Epithelial cell of proximal tubule (primary cell): ENCODE results near the gene NR6A1. TPM values are rescaled to one million over a fixed set of nuclear protein-coding genes. Genes with fewer than 3 reads are reported as not detected.

ENCODE experiments used
- DNase-seq: peaks from one replicate; pipeline ENCODE4 v3.0.0-alpha.2; 2011; ENCODE audit warnings: low read depth
- H3K4me3 ChIP-seq: 2 replicates; pipeline ENCODE4 v1.5.1; 2011; ENCODE audit warnings: low read depth, mild to moderate bottlenecking, low read length
- total RNA-seq: library from RNA; depleted of rRNA; stranded (reverse); fragments of >200 nt; gene quantifications from 2 replicates; pipeline ENCODE4 v1.2.3, GENCODE V29; 2015
- TF ChIP-seq, protein P1 (sequence below): conservative IDR thresholded peaks from 2 replicates; pipeline ENCODE4 v1.5.1; 2012; ENCODE audit warnings: low read depth, mild to moderate bottlenecking, low read length

NR6A1 gene
- total RNA-seq, 1 donor from 2014 or later = 2.0 TPM

- no peak for DNase-seq
- TF ChIP-seq, protein P1, sequence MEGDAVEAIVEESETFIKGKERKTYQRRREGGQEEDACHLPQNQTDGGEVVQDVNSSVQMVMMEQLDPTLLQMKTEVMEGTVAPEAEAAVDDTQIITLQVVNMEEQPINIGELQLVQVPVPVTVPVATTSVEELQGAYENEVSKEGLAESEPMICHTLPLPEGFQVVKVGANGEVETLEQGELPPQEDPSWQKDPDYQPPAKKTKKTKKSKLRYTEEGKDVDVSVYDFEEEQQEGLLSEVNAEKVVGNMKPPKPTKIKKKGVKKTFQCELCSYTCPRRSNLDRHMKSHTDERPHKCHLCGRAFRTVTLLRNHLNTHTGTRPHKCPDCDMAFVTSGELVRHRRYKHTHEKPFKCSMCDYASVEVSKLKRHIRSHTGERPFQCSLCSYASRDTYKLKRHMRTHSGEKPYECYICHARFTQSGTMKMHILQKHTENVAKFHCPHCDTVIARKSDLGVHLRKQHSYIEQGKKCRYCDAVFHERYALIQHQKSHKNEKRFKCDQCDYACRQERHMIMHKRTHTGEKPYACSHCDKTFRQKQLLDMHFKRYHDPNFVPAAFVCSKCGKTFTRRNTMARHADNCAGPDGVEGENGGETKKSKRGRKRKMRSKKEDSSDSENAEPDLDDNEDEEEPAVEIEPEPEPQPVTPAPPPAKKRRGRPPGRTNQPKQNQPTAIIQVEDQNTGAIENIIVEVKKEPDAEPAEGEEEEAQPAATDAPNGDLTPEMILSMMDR = no peak
- H3K4me3 ChIP-seq = no peak overlapping the region
These were observed 188.0 kb downstream of the NR6A1 start for GRCh38 chr9:124583134-124583533.

GRCh38 chr9:124580186-124580585 is 190.9 kb downstream of the NR6A1 start:
- TF ChIP-seq, protein P1 = no peak
- no peak for DNase-seq
- H3K4me3 ChIP-seq = no peak overlapping the region

DNA sequence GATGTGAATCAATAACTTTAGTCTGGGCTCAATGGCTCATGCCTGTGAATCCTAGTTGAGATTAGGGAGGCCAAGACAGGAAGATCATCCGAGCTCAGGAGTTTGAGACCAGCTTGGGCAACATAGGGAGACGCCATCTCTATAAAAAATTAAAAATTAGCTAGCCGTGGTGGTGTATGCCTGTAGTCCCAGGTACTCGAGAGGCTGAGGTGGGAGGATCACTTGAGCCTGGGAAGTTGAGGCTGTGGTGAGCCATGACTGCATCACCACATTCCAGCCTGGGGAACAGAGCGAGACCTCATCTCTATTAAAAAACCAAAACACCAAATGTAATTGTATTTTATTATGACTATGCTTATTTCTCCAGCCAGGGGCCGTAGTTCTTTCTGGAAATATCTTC is 194.4 kb downstream of the NR6A1 start:
- DNase-seq = no peak
- TF ChIP-seq, protein P1 = no peak

GRCh38 chr9:124574534-124575375 is 196.4 kb downstream of the NR6A1 start:
- peak; percentile 40 for DNase-seq
- TF ChIP-seq, protein P1 = no peak
- no peak overlapping the region for H3K4me3 ChIP-seq

More for the DNA sequence above, 194.4 kb downstream of the NR6A1 start:
- H3K4me3 ChIP-seq = no peak overlapping the region

GRCh38 chr9:124570942-124571666 is 200.0 kb downstream of the NR6A1 start:
- TF ChIP-seq, protein P1 = no peak
- DNase-seq = no peak
- H3K4me3 ChIP-seq = no peak overlapping the region

GRCh38 chr9:124569942-124570341 is 201.2 kb downstream of the NR6A1 start:
- H3K4me3 ChIP-seq = no peak overlapping the region
- DNase-seq = no peak
- TF ChIP-seq, protein P1 = no peak
